Measurements from ENCODE around the gene RNF224. TPM values are rescaled to one million over a fixed set of nuclear protein-coding genes. Genes with fewer than 3 reads are reported as not detected.
"Not testable (repeated sequence)": the region's sequence is repeated elsewhere in the genome, so short reads cannot be mapped to it uniquely, and the experiment has no call there.

RNF224 gene
- polyA plus RNA-seq, 5 donors = 1.5 to 3.8 (median 3.5) TPM

GRCh38 chr9:137237759-137238726, 10.7 kb downstream of the RNF224 start:
- DNase-seq = no peak

- DNase-seq = not testable (repeated sequence)
Measured at GRCh38 chr9:137239541-137240200, 12.4 kb downstream of the RNF224 start.

DNA sequence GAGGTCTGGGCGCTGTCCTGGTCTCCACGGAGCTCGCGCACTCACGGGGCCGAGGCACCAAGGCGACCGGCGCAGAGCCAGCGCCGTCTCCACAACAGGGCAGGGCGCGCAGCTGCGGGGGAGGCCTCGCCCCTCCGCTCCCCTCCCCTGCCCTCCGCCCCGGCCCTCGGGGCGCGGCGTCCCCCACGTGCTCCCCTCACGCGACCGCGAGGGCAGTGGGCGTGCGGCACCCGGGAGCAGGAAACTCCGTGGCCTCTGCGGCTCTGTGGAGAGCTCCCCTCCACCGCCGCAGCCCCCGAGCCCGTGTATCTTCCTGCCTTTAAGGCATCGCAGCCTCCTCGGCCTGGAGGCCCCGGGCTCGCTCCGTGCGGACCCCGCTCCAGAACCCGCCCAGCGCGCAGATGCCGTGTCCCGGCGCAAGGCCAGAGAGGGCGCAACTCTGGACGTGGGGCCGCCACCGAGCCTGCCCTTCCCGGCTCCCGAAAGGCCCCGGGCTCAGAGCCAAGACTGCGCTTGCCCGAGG, 13.1 kb downstream of the RNF224 start:
- peak; percentile 88 to 92 for DNase-seq

DNA sequence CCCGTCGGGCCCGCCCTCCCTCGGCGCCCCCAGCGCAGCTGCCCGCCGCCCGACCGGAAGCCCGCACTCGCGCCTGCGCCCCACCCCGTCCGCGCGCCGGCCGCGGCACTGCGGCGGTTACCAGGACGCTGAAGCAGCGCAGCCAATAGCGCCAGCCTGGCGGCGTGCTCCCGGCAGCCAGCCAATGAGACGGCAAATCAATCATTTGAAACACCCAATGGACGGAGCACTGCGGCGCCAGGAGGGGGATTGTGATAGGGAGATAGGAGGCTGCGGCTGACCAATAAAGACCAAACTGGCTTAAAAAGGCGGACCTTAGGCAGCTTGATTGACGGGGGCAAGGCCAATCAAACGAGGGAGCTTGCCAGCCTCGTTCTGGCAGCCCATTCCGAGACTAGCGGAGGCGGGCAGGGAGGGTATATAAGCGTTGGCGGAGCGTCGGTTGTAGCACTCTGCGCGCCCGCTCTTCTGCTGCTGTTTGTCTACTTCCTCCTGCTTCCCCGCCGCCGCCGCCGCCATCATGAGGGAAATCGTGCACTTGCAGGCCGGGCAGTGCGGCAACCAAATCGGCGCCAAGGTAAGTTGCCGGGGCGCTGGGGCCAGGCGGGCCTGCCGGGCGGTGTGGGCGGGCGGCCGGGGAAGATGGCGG, 13.7 kb downstream of the RNF224 start, which contains the start of gene TUBB4B:
TSS of gene TUBB4B (plus strand) at position 447 of the 649 bp plus-strand sequence. CDS start at position 521, 74 bp downstream.
- peak; percentile 100 for DNase-seq

DNA sequence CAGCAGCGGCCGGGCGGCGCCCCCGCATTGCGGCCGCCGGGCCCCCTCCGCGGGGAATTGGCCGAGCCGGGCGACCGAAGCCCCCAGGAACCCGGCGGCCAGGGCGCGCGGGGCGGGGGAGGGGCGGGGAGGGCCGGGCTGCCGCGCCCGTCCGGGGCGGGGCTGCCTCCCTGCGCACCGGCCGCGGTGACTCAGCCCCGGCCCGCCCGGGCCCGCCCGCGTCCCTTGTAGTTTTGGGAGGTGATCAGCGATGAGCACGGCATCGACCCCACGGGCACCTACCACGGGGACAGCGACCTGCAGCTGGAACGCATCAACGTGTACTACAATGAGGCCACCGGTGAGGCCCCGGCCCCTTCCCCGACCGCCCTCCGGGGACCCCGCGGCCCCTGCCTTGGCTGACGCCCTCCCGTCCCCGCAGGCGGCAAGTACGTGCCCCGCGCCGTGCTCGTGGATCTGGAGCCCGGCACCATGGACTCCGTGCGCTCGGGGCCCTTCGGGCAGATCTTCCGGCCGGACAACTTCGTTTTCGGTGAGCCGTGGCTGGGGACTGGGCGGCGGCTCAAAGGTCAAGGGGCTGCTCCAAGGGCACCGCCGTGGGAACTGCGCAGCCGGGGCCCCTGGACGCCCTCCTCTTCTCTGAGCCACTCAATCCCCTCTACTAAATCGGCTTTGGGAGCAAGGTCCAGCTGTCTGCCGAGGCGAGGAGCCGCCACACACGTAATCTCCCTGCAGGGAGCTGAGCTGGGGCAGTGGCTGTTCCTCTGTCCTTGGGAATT, 14.4 kb downstream of the RNF224 start:
- DNase-seq = no peak

- DNase-seq = no peak
Measured at GRCh38 chr9:137242269-137243203, 15.2 kb downstream of the RNF224 start.

- DNase-seq = not testable (repeated sequence)
Measured at GRCh38 chr9:137243266-137243625, 15.9 kb downstream of the RNF224 start.

- no peak for DNase-seq
Measured at GRCh38 chr9:137243626-137244485, 16.6 kb downstream of the RNF224 start.

DNA sequence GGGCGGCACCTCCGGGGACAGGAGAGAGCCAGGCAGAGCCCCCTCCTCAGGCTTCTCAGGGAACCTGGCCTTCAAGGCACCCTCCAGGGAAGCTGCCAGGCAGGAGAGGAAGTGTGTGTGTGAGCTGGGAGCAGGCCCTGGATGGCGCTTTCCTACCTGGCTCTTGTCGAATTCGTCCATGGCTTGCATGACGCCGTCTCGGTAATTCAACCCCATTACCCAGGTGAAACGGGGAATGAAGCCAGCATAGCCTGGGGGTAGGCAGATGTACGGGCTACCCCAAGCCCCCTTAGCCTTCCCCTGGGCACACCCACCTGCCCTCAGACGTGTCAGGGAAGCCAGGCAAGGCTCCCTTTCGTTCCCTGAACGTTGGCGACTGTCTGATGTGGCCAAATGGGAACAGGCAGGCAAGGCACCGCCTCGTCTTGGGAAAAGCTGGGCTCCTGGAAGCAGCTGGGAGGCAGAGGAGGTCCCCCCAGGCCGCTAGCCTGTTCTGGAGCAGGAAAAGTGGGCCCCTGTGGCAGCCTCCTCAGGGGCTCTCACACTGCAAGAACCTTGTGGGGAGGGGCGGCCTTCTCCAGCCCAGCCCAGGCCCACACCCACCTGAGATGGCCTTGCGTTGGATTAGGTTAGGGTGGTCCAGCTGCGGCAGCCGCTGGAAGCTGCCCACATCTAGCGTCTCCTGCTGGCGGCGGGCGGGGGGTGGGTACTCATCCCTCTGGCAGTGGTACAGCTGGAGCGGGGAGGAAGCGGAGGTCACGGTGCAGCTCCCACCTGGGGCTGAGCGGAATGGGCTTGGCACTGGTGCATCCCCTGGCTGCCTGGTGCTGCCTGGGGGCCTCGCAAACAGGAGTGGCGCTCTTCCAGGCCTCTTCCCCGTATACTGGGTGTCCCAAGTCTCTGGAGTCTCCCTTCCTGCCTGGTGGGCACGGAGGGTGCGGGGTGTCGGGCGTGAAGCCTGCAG, 17.5 kb downstream of the RNF224 start:
- DNase-seq = no peak

- no peak for DNase-seq
Measured at GRCh38 chr9:137245450-137246421, 18.4 kb downstream of the RNF224 start.

- DNase-seq = no peak
Measured at GRCh38 chr9:137247135-137247915, 20.0 kb downstream of the RNF224 start.

DNA sequence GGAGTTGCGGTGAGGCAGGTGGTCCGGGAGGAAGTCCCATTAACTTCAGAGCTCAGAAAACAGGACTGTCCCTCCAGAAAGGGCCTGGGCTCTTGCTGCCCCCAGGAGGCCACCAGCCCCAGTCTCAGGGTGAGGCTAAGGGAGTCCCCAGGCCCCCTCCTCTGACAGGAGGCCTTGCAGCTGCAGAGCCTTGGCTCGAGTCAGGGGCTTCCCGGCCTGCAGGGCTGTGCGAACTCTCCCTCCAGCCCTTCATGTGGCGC, 20.5 kb downstream of the RNF224 start:
- no peak for DNase-seq

GRCh38 chr9:137250329-137251193, 23.3 kb downstream of the RNF224 start:
- no peak for DNase-seq

- DNase-seq = no peak
Measured at GRCh38 chr9:137251194-137251461, 23.8 kb downstream of the RNF224 start, which contains the start of gene STPG3. TSS of gene STPG3 (plus strand) at chr9:137251286. CDS start at chr9:137251287, 1 bp downstream.
